Ishikawa (cell line): ENCODE measurements around the gene LTBP3.

ENCODE experiments used
- CEBPB ChIP-seq: IDR thresholded peaks from 2 replicates; pipeline ENCODE4 v1.6.1; 2012
- EGR1 ChIP-seq: IDR thresholded peaks from 2 replicates; pipeline ENCODE4 v1.6.1; 2012
- EP300 ChIP-seq: IDR thresholded peaks from 2 replicates; pipeline ENCODE4 v1.6.1; 2012; ENCODE audit warnings: borderline replicate concordance
- FOXM1 ChIP-seq: IDR thresholded peaks from 2 replicates; pipeline ENCODE4 v1.6.1; 2012; ENCODE audit warnings: low read depth, borderline replicate concordance
- MAX ChIP-seq: IDR thresholded peaks from 2 replicates; pipeline ENCODE4 v1.6.1; 2012
- RAD21 ChIP-seq: IDR thresholded peaks from 2 replicates; pipeline ENCODE4 v1.6.1; 2012; ENCODE audit warnings: low read depth
- TAF1 ChIP-seq: IDR thresholded peaks from 2 replicates; pipeline ENCODE4 v1.6.1; 2012; ENCODE audit warnings: low read depth, mild to moderate bottlenecking
- TCF12 ChIP-seq: IDR thresholded peaks from 2 replicates; pipeline ENCODE4 v1.6.1; 2012; ENCODE audit warnings: low read depth
- TEAD4 ChIP-seq: IDR thresholded peaks from 2 replicates; pipeline ENCODE4 v1.6.1; 2012
- USF1 ChIP-seq: IDR thresholded peaks from 2 replicates; pipeline ENCODE4 v1.6.1; 2012
- YY1 ChIP-seq: IDR thresholded peaks from 2 replicates; pipeline ENCODE4 v1.6.1; 2012; ENCODE audit warnings: low read depth

DNA sequence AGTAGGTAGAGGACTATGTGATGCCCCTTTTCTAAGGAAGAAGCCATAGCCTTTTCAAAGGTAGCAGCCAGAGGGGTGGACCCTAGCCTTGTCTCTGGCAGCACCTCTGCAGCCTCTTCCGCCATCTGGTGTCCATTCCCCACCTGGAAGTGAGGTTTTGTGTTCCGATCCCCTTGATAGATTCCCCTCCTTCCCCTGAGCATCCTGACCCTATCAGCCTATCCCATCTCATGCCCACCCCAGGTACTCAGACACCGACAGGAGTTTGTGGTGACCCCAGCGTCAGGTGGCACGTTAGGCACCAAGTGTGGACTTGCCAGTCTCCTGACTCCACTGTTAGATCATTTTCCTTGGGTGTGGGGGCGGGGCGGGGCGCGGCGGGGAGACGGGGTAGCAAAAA lies 13.8 kb upstream of the LTBP3 start:
- peak; percentile 54 for TF ChIP-seq RAD21
- TF ChIP-seq TAF1, result 0 out of 2 replicates have a peak, but pooled peaks have one; percentile 17
- TF ChIP-seq CEBPB, result no peak
- no peak for TF ChIP-seq USF1
- no peak for TF ChIP-seq EP300
- no peak for TF ChIP-seq YY1
- no peak for TF ChIP-seq TEAD4
- no peak for TF ChIP-seq EGR1
- no peak for TF ChIP-seq MAX
- TF ChIP-seq FOXM1, result no peak
- TF ChIP-seq TCF12, result no peak
